Nephron (organoid): ENCODE results near the gene RNF181.
"Not testable (repeated sequence)": the region's sequence is repeated elsewhere in the genome, so short reads cannot be mapped to it uniquely, and the experiment has no call there.

Experiments
- H3K27ac Mint-ChIP-seq, 3 experiments: 2 replicates each; pipeline ENCODE4 v1.8.0; 2020; ENCODE audit warnings: mixed read lengths in 3 of 3, mild to moderate bottlenecking in 2 of 3, moderate library complexity in 1 of 3
- H3K27me3 Mint-ChIP-seq: 2 replicates; pipeline ENCODE4 v1.8.0; 2021; ENCODE audit warnings: low read depth, mild to moderate bottlenecking, moderate library complexity, mixed read lengths
- H3K36me3 Mint-ChIP-seq: 2 replicates; pipeline ENCODE4 v1.8.0; 2020; ENCODE audit warnings: low read depth, mixed read lengths
- H3K4me1 Mint-ChIP-seq: 2 replicates; pipeline ENCODE4 v1.8.0; 2020; ENCODE audit warnings: mixed read lengths
- H3K4me3 Mint-ChIP-seq, 3 experiments: 2 replicates each; pipeline ENCODE4 v1.8.0; 2020; ENCODE audit warnings: mild to moderate bottlenecking in 3 of 3, mixed read lengths in 3 of 3, moderate library complexity in 2 of 3
- H3K9me3 Mint-ChIP-seq: 2 replicates; pipeline ENCODE4 v1.8.0; 2020; ENCODE audit warnings: mixed read lengths
- TF ChIP-seq, protein P1 (sequence below), 3 experiments: fragments of 200-600 bp; sonication (generic); IDR thresholded peaks; one replicate each; pipeline ENCODE4 v1.5.0; 2021; ENCODE audit warnings: antibody characterized with exemption in 3 of 3; ENCODE audit not compliant: unreplicated experiment in 3 of 3

Gene RNF181

DNA sequence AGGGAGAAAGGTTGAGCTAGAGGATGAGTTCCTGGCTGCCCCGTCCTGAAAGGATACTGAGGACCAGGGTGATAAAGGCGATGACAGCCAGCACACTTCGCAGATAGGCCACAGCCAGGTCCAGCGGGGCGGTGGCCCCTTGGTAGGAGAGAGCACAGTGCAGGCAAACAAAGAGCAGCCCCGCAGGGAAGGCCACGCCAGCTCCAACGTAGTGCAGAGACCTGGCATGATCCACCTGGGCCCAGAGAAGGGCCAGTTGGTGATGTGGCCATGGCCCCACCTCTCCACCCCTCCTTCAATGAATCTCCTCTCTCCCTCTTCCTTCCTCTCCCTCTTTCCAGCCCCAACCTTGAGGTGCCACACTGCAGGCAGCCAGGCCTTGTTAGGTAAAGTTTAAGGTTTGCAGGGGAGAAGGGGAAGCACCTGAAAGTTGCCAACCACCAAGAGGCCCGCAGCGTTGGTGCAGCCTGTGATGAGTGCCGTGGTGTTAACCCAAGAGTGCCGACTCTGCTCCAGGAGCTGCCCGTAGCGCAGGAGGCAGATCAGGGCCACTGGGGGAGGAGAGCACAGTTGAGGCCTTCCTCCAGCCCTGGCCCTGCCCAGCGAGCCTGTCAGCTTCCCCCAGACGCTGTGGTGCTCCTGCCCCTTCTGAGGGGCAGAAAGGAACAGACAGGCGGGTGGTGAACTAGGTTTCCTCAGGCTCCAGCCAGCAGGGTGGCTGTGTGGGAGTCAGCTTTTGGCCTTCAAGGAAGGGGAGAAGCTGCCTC, 4.1 kb downstream of the RNF181 start:
- H3K27me3 Mint-ChIP-seq: no peaks in the 10 kb centered on the region
- peak overlapping the region in 1 of 3 experiments; percentile 30 for H3K27ac Mint-ChIP-seq
- no peaks in the 10 kb centered on the region for H3K36me3 Mint-ChIP-seq
- H3K9me3 Mint-ChIP-seq: no peaks in the 10 kb centered on the region
- H3K4me1 Mint-ChIP-seq: peaks cover 16% of the 10 kb centered on the region
- peak overlapping the region; percentile 89 to 91 (median 90) for H3K4me3 Mint-ChIP-seq
- TF ChIP-seq, protein P1, sequence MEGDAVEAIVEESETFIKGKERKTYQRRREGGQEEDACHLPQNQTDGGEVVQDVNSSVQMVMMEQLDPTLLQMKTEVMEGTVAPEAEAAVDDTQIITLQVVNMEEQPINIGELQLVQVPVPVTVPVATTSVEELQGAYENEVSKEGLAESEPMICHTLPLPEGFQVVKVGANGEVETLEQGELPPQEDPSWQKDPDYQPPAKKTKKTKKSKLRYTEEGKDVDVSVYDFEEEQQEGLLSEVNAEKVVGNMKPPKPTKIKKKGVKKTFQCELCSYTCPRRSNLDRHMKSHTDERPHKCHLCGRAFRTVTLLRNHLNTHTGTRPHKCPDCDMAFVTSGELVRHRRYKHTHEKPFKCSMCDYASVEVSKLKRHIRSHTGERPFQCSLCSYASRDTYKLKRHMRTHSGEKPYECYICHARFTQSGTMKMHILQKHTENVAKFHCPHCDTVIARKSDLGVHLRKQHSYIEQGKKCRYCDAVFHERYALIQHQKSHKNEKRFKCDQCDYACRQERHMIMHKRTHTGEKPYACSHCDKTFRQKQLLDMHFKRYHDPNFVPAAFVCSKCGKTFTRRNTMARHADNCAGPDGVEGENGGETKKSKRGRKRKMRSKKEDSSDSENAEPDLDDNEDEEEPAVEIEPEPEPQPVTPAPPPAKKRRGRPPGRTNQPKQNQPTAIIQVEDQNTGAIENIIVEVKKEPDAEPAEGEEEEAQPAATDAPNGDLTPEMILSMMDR (IDR thresholded peaks at IDR 0.05; ENCODE audit: unreplicated experiment in 3 of 3): no peak

DNA sequence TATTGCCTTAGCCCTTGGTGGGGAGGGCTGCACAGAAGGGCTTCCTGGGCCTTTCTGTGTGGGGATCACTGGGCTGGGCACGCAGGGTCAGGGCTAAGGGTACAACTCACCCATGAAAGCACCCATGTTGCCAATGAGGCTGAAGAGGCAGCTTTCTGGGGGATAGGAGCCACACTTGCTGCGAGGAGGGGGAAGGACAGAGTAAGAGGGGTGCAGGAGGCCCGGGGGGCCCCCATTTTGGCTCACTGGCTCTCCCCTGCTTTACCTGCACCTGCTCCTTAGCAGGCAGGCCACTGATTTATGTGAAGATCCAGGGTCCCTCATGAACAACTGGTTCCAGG, 4.7 kb downstream of the RNF181 start:
- Mint-ChIP-seq H3K27ac (no peak overlapping the region), H3K9me3 (no peaks in the 10 kb centered on the region), H3K27me3 (no peaks in the 10 kb centered on the region), H3K36me3 (no peaks in the 10 kb centered on the region), H3K4me3 (peak overlapping the region; percentile 89 to 91 (median 90)), H3K4me1 (peaks cover 19% of the 10 kb centered on the region)
- TF ChIP-seq, protein P1 (IDR thresholded peaks at IDR 0.05; ENCODE audit: unreplicated experiment in 3 of 3): no peak

- Mint-ChIP-seq H3K4me3 (peak overlapping the region; percentile 89 to 91 (median 90)), H3K27ac (peak overlapping the region in 2 of 3 experiments; percentile 68 to 89), H3K27me3 (no peaks in the 10 kb centered on the region), H3K4me1 (peaks cover 24% of the 10 kb centered on the region), H3K36me3 (no peaks in the 10 kb centered on the region), H3K9me3 (no peaks in the 10 kb centered on the region)
- TF ChIP-seq, protein P1 (IDR thresholded peaks at IDR 0.05; ENCODE audit: unreplicated experiment in 3 of 3): no peak
Measured at GRCh38 chr2:85600951-85601770, 5.6 kb downstream of the RNF181 start.

GRCh38 chr2:85601771-85602475, 6.4 kb downstream of the RNF181 start:
- Mint-ChIP-seq H3K4me3 (peak overlapping the region; percentile 89 to 91 (median 90)), H3K4me1 (peaks cover 24% of the 10 kb centered on the region), H3K27me3 (no peaks in the 10 kb centered on the region), H3K9me3 (no peaks in the 10 kb centered on the region), H3K27ac (peak overlapping the region in 2 of 3 experiments; percentile 68 to 89), H3K36me3 (peaks cover 1% of the 10 kb centered on the region)
- TF ChIP-seq, protein P1 (IDR thresholded peaks at IDR 0.05; ENCODE audit: unreplicated experiment in 3 of 3): no peak

DNA sequence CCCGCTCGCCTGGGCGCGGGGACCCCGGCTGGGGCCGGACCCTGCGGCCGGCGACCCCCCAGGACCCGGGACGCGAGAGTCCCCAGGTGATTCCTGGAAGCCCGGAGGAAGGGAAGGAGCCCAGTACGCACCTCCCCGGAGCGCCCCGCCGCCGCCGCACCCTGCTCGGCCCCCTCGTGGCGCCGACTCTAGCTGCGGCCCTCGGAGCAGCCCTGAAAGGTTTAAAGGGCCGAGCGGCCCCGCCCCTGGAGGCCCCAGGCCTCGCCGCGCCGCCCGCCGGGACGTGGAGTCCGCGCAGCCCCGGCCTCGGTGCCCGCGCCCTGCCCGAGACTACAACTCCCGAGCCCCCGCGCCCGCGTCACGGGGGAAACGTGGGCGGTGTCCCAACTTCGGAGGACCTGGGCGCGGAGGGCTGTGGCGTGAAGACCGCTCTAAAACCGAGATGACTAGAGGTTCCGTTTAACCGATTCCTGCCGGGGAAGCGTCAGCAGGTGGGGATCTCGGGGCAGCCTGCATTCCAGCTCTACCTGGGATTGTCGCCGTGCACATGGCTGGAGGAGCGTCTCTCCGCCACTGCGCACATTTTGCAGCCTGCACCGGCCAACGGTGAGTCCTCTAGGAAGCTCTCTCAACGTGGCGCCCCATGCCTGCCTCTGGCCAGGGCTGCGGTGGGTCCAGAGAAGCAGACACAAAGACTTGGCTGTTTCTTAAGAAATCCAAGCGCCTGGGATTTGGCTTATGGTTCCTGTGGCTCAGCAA, 7.1 kb downstream of the RNF181 start, which contains the start of gene TMEM150A:
Gene TMEM150A, minus strand, starts transcription at position 223 of the 759 bp plus-strand sequence. CDS start 750 bp downstream, outside the sequence.
- peak within 1 kb of the TSS; percentile 90 to 91 (median 91) for H3K4me3 Mint-ChIP-seq
- TF ChIP-seq, protein P1 (IDR thresholded peaks at IDR 0.05; ENCODE audit: unreplicated experiment in 3 of 3): peak; percentile 32 to 54 (median 43)
- peak within 1 kb of the TSS; percentile 76 to 91 (median 89) for H3K27ac Mint-ChIP-seq
- peaks cover 6% of the 10 kb centered on the region for H3K36me3 Mint-ChIP-seq
- peaks cover 25% of the 10 kb centered on the region for H3K4me1 Mint-ChIP-seq
- H3K9me3 Mint-ChIP-seq: no peaks in the 10 kb centered on the region
- H3K27me3 Mint-ChIP-seq: no peaks in the 10 kb centered on the region

DNA sequence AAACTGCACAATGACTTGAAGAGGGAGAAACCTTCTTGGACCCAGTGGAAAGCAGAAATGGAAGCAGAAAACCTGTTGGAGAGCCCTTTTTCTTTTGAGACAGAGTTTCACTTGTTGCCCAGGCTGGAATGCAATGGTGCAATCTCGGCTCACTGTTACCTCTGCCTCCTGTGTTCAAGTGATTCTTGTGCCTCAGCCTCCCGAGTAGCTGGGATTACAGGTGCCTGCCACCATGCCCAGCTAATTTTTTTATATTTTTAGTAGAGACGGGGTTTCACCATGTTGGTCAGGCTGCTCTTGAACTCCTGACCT, 8.5 kb downstream of the RNF181 start:
- H3K27me3 Mint-ChIP-seq, H3K9me3 Mint-ChIP-seq: not testable (repeated sequence)
- Mint-ChIP-seq H3K27ac (peak overlapping the region in 1 of 3 experiments; percentile 26), H3K36me3 (peaks cover 17% of the 10 kb centered on the region), H3K4me3 (peak overlapping the region; percentile 85 to 91 (median 91)), H3K4me1 (peaks cover 33% of the 10 kb centered on the region)
